Spleen (tissue), 7 donors: ENCODE measurements around the gene FLAD1.

Source experiments
- POLR2A ChIP-seq, 3 donors: fragments of 450-650 bp; IDR thresholded peaks; one replicate each; pipeline ENCODE4 v1.5.1; 2017; ENCODE audit warnings: antibody characterized with exemption in 3 of 3, mild to moderate bottlenecking in 1 of 3
- TF ChIP-seq, protein P1 (sequence below), 11 experiments: fragments of 200-600 bp in 7 of 11; fragments of 450-650 bp in 4 of 11; sonication (generic) in 4 of 11; IDR thresholded peaks in 8 of 11; conservative IDR thresholded peaks in 3 of 11; 1 replicate in 7 of 11; 2 replicates in 4 of 11; pipeline versions ENCODE4 v1.4.0 to v1.8.0; 2016 to 2021; ENCODE audit warnings: antibody characterized with exemption in 11 of 11, inconsistent platforms in 4 of 11, mild to moderate bottlenecking in 1 of 11
- donor health status: DM: no; HTN: no; CAD: no; lungs with moderate emphysema.
- donor health status: DM: no; HTN: no; CAD: no.
- donor health status: DM: no; HTN: no; CAD: no.

DNA sequence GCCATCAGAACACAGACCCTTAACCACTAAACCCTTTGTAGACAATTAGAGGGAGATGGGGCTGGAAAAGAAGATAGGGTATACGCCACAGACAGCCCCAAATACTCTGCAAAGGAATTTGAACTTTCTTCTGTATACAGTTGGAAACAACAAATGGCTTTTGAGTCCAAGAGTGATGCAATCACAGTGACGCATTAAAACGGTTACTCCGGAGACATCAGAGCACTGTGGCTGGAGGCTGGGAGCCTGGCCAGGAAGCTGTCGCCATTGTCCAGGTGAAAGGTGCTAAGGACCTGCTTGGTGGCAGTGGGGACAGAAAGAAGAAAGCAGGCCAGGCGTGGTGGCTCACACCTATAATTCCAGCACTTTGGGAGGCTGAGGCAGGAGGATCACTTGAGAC, 4.2 kb downstream of the FLAD1 start:
- TF ChIP-seq, protein P1, sequence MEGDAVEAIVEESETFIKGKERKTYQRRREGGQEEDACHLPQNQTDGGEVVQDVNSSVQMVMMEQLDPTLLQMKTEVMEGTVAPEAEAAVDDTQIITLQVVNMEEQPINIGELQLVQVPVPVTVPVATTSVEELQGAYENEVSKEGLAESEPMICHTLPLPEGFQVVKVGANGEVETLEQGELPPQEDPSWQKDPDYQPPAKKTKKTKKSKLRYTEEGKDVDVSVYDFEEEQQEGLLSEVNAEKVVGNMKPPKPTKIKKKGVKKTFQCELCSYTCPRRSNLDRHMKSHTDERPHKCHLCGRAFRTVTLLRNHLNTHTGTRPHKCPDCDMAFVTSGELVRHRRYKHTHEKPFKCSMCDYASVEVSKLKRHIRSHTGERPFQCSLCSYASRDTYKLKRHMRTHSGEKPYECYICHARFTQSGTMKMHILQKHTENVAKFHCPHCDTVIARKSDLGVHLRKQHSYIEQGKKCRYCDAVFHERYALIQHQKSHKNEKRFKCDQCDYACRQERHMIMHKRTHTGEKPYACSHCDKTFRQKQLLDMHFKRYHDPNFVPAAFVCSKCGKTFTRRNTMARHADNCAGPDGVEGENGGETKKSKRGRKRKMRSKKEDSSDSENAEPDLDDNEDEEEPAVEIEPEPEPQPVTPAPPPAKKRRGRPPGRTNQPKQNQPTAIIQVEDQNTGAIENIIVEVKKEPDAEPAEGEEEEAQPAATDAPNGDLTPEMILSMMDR (IDR thresholded peaks at IDR 0.05 in 8 of 11, conservative IDR thresholded peaks at IDR 0.05 in 3 of 11) = no peak
- TF ChIP-seq POLR2A (IDR thresholded peaks at IDR 0.05) = no peak
